NCI-H2227 (cell line): Measurements from ENCODE around the gene PMIS2.
"Not testable (repeated sequence)": the region's sequence is repeated elsewhere in the genome, so short reads cannot be mapped to it uniquely, and the experiment has no call there.

ENCODE experiments used
- DNase-seq: peaks from one replicate; lab custom pipeline; 2025; ENCODE audit not compliant: unreplicated experiment; lab: John Stamatoyannopoulos, UW

Gene PMIS2

DNA sequence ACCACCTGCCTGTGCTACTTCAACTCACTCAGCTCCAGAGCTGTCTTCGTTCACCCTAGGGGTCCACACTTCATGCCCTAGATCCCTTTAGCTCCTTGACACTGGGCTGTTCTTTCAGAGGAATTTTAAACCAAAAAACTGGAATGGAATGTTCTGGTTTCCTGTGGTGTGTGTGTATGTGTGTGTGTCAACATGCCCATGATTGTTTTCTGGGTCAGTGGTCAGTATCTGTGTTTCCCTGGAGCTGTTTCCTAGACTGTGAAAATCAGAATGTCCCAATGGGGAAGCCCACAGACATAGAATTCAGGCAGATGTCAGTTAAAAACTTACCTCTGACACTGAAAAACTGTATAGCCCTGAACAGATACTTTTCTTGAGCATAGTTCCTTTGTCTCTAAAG lies 1.3 kb downstream of the PMIS2 start:
- no peak for DNase-seq

DNA sequence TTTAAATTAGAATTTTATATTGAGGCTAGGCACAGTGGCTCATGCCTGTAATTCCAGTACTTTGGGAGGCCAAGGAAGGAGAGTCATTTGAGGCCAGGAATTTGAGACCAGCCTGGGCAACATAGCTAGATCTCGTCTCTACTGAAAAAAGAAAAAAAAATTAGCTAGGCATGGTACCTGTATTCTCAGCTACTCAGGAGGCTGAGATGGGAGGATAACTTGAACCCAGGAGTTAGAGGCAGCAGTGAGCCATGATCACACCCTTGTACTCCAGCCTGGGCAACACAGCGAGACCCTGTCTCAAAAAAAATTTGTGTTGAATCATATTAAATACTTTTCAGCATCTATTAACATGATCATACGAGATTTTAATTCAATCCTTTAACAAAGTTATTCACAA lies 4.9 kb downstream of the PMIS2 start:
- DNase-seq: no peak

DNA sequence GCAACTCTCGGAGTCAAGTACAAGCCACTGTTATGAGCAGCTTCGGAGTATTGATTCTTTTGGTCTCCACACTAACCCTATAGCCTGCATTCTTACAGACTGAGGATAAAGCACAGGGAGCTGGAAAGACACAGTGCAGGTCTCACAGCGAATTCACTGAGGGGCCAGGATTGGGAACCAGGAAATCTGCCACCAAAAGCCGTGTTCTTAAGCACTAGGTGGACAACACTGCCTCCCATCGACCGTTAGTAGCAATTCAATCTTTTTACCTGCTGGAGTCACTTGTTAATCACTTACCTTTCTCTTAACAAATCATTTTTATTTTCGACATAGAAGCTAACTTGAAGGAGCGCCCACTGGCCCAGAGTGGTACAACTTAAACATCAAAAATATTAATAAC lies 6.3 kb downstream of the PMIS2 start:
- peak; percentile 75 for DNase-seq

DNA sequence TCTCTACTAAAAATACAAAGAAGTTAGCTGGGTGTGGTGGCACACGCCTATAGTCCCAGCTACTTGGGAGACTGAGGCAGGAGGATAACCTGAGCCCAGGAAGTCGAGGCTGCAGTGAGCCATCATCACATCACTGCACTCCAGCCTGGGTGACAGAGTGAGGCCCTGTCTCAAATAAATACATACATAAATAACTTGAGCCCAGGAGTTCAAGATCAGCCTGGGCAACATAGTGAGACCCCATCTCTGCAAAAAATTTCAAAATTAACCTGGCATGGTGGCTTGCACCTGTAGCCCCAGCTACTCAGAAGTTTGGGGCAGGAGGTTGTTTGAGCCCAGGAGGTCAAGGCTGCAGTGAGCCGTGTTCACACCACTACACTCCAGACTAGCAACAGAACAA lies 9.1 kb downstream of the PMIS2 start:
- not testable (repeated sequence) for DNase-seq

DNA sequence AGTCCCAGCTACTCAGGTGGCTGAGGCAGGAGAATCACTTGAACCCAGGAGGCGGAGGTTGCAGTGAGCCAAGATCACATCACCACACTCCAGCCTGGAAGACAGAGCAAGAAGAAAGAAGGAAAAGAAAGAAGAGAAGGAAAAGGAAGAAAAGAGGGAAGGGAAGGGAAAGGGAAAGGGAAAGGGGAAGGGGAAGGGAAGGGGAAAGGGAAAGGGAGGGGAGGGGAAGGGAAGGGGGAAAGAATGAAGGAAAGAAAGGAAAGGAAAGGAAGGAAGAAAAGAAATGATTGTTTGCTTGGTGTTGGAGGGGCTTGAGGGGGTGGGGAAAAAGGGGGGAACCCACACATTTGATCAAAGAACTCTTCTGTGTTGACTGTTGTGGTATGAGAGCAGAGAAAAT lies 10.0 kb downstream of the PMIS2 start:
- DNase-seq: no peak

DNA sequence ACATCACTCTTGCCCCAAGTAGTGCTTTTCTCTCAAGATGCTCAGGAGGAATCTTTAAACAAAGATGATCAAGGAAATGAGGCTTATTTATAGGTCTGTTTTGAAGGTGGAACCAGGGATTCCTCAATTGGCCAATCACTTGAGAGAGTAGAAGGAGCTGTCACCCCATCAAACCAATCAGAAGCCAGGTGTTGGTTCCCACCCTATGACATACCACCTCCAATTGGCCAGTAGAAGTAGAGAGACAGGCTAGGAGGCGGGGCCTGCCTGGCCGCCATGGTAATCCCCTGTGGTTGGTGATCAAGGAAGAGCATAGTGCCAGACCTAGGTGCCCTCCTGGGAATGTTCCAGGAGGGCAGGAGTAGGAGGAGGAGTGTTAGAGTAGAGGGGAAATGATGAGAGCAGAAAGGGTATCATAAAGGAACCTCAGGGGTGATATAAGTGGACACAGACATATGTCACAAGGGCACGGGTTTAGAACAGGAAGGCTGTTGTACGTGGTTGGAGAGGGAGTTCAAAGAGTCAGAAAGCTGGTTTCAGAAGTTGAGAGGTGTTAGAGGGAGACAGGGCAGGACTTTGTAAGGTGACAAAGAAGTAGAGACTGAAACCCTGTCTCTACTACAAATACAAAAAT lies 10.5 kb downstream of the PMIS2 start:
- DNase-seq: peak; percentile 55

DNA sequence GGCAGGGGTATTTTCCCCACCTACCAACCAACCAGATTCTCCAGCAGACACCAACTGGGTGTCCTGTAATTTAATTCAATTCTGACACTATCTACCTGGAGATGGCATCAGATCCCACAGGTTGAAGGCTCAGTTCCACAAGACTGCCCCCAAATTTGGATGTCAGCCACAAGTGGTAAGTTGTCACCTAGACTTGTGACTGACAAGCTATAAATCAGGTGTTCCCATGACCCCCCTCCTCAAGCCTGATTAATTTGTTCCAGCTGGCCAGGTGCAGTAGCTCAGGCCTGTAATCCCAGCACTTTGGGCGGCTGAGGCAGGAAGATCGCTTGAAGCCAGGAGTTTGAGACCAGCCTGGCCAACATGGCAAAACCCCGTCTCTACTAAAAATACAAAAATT lies 16.0 kb downstream of the PMIS2 start:
- no peak for DNase-seq

DNA sequence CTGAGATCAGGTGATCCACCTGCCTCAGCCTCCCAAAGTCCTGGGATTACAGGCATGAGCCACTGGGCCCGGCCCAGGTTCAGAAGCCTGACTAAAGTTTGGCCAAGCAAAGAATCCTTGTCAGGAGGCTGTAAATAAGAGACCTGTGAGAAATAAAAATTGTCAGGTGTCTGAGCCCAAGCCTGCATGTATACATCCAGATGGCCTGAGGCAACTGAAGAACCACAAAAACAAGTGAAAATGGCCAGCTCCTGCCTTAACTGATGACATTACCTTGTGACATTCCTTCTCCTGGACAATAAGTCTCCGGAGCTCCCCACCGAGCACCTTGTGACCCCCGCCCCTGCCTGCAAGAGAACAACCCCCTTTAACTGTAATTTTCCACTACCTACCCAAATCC lies 18.5 kb downstream of the PMIS2 start:
- not testable (repeated sequence) for DNase-seq

DNA sequence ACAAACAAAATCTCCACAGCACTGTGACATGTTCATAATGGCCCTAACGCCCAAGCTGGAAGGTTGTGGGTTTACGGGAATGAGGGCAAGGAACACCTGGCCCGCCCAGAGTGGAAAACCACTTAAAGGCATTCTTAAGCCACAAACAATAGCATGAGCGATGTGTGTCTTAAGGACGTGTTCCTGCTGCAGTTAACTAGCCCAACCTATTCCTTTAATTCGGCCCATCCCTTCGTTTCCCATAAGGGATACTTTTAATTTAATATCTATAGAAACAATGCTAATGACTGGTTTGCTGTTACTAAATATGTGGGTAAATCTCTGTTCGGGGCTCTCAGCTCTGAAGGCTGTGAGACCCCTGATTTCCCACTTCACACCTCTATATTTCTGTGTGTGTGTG lies 21.2 kb downstream of the PMIS2 start:
- DNase-seq: not testable (repeated sequence)

DNA sequence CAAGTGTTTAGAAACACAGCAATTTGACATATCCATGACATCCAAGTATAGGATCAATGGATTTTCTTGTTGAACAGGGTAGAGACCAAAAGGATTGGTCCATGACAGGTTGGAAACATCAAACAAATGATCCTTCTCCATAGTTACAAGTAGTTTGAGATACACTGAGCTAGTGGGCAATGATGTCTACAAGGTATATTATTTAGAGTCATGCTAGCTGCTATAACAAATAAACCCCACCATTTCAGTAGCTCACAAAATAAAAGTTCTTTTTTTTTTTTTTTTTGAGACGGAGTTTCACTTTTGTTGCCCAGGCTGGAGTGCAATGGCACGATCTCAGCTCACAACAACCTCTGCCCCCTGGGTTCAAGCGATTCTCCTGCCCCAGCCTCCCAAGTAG lies 21.7 kb downstream of the PMIS2 start:
- DNase-seq: no peak

DNA sequence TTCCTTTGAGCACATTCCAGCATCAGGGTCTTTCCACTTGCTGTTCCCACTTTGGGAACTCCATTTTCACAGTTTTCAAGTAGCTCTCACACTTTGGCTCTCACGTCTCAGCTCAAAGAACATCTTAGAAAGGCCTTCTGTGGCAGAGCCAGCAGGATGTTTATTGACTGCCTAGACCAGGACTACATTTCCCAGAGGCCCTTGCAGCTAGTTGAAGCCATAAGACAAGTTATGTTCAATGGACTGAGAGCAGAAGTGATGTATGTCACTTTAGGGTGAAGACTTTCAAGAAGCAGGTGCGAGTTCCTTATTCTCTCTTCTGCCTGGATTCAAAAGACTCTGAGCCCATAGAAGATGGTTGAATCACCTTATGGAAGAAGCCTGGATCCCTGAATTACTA lies 22.3 kb downstream of the PMIS2 start:
- DNase-seq: no peak

DNA sequence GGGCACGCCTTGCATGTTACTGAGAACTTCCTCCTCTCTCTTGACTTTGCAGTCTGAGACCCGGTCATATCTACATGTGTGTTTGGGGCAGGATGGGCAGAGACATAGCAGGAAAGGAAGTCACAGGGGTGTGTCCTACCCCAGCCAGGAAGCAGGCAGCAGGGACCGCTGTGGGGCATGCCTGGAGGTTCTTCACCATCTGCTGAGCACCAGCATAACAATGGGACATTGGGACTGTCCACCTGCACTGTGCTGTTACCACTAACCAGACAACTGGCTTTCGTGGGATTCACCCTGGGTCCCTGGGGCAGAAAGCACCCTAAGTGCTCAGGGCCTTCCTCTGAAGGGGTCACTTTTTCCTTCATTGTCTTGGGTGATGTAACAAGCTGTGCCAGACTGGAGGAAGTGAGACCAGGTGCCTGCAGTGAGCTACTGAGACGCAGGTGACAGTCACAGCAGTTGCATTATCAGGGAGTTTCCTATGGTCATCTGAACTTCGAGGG lies 23.9 kb downstream of the PMIS2 start:
- no peak for DNase-seq

DNA sequence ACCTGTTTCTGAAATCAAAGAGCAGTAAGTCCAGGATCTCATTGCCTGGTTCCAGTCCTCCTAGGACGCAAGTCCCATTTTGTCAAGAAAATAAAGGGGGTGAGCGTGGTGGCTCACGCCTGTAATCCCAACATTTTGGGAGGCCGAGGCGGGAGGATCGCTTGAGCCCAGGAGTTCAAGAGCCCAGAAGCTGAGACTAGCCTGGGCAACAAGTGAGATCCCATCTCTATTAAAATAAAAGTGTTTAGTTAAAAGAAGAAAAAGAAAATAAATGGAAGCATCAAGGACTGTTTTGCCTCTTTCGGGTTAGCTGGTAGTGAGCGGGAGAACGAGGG lies 26.2 kb downstream of the PMIS2 start:
- no peak for DNase-seq

DNA sequence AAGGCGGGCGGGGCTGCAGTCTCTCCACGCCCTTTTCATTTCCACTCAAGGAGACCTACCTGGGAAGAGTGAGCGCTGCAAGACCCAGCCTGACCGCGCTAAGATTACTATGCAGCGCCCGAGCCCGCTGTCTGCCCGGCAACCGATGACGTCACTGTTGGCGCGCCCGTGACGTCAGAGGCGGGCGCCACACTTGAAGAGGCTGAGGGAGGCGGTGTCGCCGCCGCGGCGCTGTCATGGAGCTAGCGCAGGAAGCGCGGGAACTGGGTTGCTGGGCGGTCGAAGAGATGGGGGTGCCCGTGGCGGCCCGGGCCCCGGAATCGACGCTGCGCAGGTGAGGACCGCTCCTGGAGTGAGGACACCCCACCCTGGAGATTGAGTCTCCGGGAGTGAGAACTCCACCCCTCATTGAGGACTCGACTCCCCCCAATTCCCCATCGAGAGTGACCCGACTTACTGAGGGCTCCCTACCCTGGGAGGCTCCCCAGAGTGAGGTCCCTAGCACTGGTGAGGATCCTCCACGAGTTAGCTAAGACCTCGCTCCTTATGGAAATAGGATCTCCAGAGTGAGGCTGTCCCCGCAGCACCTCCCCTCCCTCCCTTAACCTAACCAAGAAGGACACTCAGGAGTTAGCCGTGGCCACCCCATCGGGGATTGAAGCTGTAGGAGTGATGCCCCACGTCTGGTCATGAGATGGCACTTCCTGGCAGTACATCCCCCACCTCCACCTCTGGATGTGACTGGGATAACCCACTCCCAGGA lies 26.8 kb downstream of the PMIS2 start, which contains the start of gene HAUS5:
Gene HAUS5, plus strand, starts transcription at position 177 of the 763 bp plus-strand sequence. Its CDS starts 60 bp downstream, at position 237.
- peak; percentile 100 for DNase-seq

DNA sequence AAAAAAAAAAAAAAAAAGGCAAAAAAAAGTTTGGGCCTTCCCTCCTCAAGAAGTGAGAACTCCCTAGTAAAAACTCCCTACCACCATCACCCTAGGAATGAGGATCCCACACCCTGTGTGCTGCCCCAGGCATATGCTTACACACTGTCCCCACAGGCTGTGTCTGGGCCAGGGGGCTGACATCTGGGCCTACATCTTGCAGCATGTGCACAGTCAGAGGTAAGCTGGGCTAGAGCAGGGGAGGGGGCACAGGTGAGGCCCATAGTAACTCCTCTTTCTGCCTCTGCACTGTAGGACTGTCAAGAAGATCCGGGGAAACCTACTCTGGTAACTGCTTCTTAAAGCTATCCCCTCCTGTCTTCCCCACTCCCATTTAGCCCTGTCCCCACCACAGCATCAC lies 27.6 kb downstream of the PMIS2 start:
- no peak for DNase-seq

DNA sequence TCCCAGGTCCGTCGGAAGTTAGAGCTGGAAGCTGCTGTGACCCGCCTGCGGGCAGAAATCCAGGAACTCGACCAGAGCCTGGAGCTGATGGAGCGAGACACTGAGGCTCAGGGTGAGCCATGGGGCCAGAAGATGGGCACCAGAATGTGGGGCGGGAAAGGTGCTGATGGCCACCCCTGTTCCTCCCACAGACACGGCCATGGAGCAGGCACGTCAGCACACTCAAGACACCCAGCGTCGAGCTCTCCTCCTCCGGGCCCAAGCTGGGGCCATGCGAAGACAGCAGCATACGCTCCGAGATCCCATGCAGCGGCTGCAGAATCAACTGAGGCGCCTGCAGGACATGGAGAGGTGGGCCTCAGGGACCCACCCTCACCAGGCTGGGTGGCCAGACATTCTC lies 29.1 kb downstream of the PMIS2 start:
- no peak for DNase-seq

DNA sequence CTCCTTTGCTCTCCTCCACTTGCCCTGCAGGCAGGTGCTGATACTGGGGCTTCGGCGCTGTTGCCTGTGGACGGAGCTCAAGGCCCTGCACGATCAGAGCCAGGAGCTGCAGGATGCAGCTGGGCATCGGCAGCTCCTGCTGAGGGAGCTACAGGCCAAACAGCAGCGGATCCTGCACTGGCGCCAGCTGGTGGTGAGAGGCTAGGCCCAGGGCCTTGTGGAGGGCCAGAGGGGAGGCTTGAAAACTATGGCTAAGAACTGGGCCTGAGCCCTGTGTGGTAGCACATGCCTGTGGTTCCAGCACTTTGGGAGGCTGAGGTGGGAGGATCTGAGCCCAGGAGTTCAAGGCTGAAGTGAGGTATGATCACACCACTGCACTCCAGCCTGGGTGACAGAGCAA lies 32.9 kb downstream of the PMIS2 start:
- DNase-seq: no peak

DNA sequence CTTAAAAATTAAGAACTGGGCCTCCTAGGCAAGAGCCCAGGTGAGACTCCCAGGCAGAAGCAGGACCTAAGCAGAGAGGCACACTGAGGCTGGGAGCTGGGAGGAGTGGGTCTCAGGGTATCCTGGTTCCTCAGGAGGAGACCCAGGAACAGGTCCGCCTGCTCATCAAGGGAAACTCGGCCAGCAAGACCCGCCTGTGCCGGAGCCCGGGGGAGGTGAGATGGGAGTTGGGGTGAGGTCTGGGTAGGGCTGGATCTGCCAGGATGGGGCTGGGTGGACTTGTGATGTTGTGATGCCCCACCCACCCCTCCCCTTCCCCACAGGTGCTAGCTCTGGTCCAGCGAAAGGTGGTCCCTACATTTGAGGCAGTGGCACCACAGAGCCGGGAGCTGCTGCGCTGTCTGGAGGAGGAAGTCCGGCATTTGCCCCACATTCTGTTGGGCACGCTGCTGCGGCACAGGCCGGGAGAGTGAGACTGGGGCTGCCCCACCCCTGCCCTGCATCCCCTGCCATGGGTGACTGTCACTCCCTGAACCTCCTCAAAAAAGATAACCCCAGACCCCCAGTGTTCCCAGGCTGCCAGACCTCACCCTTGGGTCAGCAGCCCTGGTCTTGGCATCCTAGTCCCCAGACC lies 33.4 kb downstream of the PMIS2 start:
- DNase-seq: no peak

DNA sequence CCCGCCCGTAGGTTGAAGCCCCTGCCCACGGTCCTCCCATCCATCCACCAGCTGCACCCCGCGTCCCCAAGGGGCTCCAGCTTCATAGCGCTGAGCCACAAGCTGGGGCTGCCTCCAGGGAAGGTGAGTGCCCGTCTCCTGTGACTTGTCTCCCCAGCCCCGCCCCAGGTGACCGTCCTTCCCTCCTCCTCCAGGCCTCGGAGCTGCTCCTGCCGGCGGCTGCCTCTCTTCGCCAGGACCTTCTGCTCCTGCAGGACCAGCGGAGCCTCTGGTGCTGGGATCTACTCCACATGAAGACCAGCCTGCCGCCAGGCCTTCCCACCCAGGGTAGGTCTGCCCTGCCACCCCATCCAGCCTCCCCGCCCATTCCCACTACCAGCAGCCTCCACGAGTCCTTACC lies 34.0 kb downstream of the PMIS2 start:
- no peak for DNase-seq

DNA sequence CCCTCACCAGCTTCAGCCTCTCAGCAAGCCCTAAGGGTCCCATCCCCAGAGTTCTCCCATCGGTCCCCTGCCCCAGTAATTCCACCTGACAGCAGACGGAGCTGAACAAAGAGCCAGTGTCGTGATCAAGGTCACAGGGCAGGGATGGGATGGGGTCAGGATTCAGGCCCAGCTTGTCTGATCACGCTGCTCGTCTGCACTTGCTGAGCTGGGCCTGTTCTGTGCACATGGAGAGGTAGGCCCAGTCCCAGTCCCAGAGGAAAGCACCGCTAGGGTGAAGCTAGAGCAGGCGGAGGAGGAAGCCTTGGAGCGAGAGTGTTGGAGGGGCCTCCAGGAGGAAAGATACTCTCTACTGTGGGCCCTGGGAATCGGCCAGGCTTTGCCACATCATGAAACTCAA lies 35.7 kb downstream of the PMIS2 start:
- DNase-seq: no peak

DNA sequence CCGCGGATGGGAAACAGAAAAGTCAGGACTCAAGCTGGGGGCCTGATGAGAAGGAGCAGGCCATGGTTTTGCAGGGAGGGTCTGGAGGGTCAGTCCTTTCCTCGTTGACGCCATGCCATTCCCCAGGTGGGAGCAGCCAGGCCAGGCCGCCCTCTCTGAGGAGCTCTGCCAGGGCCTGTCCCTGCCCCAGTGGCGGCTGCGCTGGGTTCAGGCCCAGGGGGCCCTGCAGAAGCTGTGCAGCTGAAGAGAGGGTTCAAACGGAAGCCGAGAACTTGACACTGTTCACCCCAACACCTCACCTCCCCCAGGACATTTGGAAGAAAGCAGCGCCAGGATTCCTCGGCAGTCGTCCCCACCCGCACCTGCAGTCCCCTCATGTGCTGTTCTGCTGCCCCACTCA lies 36.8 kb downstream of the PMIS2 start:
- DNase-seq: no peak

DNA sequence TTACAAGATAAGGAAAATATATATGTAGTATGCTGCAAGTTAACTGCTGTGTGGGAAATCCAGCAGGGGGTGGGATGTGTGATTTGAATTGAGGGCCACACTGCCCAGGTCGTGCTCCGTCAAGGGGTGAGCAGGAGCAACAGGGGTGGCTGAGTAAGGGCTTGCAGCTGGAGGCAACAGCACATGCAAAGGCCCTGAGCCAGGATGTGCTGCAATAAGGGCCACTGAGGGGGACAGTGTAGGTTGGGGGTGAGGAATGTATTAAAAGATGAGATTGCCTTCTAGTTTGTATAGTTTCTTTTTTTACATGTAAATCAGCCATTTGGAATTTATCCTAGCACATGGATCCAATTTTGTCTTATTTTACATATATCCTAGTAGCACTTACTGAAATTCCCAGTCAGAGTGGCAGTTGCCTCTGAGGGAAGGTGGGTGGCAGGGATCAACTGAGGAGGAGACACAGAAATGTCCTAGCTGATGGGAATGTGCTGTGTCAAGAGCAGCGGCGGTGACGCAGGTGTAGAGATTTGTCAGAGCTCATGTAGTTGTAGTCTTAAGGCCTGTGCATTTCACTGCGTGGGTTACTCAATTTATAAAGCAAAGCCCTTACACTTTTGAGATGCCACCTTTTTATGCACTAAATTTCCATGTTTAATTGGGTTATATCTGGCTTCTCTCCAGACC lies 37.5 kb downstream of the PMIS2 start:
- no peak for DNase-seq
